OCI-LY3 (cell line): ENCODE measurements around the gene GRIK4.

Experiments
- H2AFZ ChIP-seq: fragments of 200-600, 300-600 bp; shearing (Covaris generic); 2 replicates; pipeline ENCODE4 v1.6.0; 2014; ENCODE audit warnings: antibody characterized with exemption, low read depth, low read length
- H3K27ac ChIP-seq: fragments of 200-600, 300-600 bp; sonication (generic); 2 replicates; pipeline ENCODE4 v1.5.1; 2014; ENCODE audit warnings: mild to moderate bottlenecking, low read length, moderate library complexity, mixed read lengths
- H3K27me3 ChIP-seq: fragments of 200-600, 300-600 bp; sonication (generic); 2 replicates; pipeline ENCODE4 v1.6.1; 2014; ENCODE audit warnings: low read depth, low read length, mixed read lengths
- H3K36me3 ChIP-seq: fragments of 200-600, 300-600 bp; sonication (generic); replicated peaks from 2 replicates; pipeline ENCODE3; 2014; ENCODE audit warnings: low read depth, low read length, mixed read lengths
- H3K4me1 ChIP-seq: fragments of 300-600, 200-600 bp; sonication (generic); 2 replicates; pipeline ENCODE4 v1.6.1; 2014; ENCODE audit warnings: low read length, mixed read lengths
- H3K4me2 ChIP-seq: fragments of 200-600, 300-600 bp; sonication (generic); 2 replicates; pipeline ENCODE4 v1.6.1; 2014; ENCODE audit warnings: low read length, mixed read lengths
- H3K4me3 ChIP-seq: fragments of 300-600, 200-600 bp; sonication (generic); 2 replicates; pipeline ENCODE4 v1.5.1; 2014; ENCODE audit warnings: antibody characterized with exemption, mild to moderate bottlenecking, low read length, moderate library complexity
- H3K79me2 ChIP-seq: fragments of 300-600, 200-600 bp; shearing (Covaris generic); 2 replicates; pipeline ENCODE4 v1.6.1; 2014; ENCODE audit warnings: mild to moderate bottlenecking, low read length, mixed read lengths
- H3K9ac ChIP-seq: fragments of 300-600, 200-600 bp; shearing (Covaris generic); 2 replicates; pipeline ENCODE4 v1.6.0; 2014; ENCODE audit warnings: mild to moderate bottlenecking, low read length, moderate library complexity
- H3K9me3 ChIP-seq: fragments of 200-600, 300-600 bp; shearing (Covaris generic); 2 replicates; pipeline ENCODE4 v1.6.1; 2014; ENCODE audit warnings: low read length, mixed read lengths; ENCODE audit not compliant: insufficient read depth
- H4K20me1 ChIP-seq: fragments of 200-600, 300-600 bp; sonication (generic); 2 replicates; pipeline ENCODE4 v1.6.1; 2016; ENCODE audit warnings: low read length, mixed read lengths; ENCODE audit not compliant: insufficient read depth
- CTCF ChIP-seq: fragments of 200-600, 300-600 bp; sonication (generic); IDR thresholded peaks from 2 replicates; pipeline ENCODE4 v1.5.1; 2014; ENCODE audit warnings: antibody characterized with exemption, low read length, low read depth
- EZH2phosphoT487 ChIP-seq: fragments of 200-600 bp; shearing (Covaris generic); IDR thresholded peaks from 2 replicates; pipeline ENCODE4 v1.6.1; 2018; ENCODE audit warnings: antibody characterized with exemption, mixed run types, low read depth

Gene GRIK4

DNA sequence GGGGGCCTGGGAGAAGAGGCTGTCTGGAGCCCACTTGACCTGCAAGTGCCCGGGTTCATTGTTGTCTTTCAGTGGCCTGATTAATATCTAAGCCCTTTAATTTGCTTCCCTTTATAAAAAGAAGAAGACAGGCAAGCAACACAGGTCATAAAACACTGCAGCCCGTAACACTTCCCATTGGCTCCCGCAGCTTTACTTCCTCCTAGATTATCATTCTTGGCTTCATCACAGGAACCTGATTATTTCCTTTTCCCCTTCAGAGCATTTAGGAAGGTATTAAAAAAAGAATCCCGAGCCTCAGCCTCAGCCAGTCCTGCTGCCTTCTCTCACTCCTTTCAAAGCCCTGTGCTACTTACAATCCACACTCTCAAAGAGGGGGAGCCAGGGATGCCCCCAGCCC lies 183.2 kb downstream of the GRIK4 start:
- H3K79me2 ChIP-seq = no peaks in the 10 kb centered on the region
- no peak for TF ChIP-seq EZH2phosphoT487
- no peak for TF ChIP-seq CTCF
- no peaks in the 10 kb centered on the region for H3K9me3 ChIP-seq
- H3K36me3 ChIP-seq = no peaks in the 10 kb centered on the region
- no peak overlapping the region for H2AFZ ChIP-seq
- H3K4me2 ChIP-seq = no peak overlapping the region
- peaks cover 9% of the 10 kb centered on the region; the same call in 1 of the 2 replicates for H3K27me3 ChIP-seq
- H3K4me3 ChIP-seq = no peak overlapping the region
- no peaks in the 10 kb centered on the region for H4K20me1 ChIP-seq
- H3K4me1 ChIP-seq = no peaks in the 10 kb centered on the region
- no peak overlapping the region for H3K27ac ChIP-seq
- H3K9ac ChIP-seq = no peak overlapping the region

DNA sequence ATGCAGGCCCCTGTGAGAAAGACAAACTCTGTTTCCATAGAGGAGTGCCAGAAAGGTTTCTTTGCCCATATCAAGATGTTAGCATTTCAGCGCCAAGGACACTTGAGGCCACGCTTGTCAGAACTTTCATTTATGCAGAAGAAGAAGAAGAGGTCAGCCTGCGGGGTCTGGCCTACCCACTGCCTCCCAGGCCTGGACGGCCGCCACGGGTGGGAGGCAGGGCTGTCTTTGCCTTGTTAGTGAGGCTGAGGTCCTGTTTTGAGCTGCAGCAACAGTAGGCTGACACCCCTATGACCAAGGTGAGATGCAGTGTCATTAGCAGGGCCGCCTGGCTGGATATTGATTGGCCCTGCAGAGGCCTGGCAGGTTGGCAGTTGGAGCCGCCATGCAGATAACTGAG lies 183.9 kb downstream of the GRIK4 start:
- no peaks in the 10 kb centered on the region for H3K4me1 ChIP-seq
- no peak overlapping the region for H3K9ac ChIP-seq
- no peaks in the 10 kb centered on the region for H3K79me2 ChIP-seq
- no peak overlapping the region for H3K4me3 ChIP-seq
- H2AFZ ChIP-seq = no peak overlapping the region
- no peak overlapping the region for H3K27ac ChIP-seq
- H3K27me3 ChIP-seq = peaks cover 8% of the 10 kb centered on the region; the same call in 1 of the 2 replicates
- TF ChIP-seq CTCF (no peak), EZH2phosphoT487 (no peak)
- no peak overlapping the region for H3K4me2 ChIP-seq
- no peaks in the 10 kb centered on the region for H4K20me1 ChIP-seq
- no peaks in the 10 kb centered on the region for H3K9me3 ChIP-seq
- no peaks in the 10 kb centered on the region for H3K36me3 ChIP-seq

DNA sequence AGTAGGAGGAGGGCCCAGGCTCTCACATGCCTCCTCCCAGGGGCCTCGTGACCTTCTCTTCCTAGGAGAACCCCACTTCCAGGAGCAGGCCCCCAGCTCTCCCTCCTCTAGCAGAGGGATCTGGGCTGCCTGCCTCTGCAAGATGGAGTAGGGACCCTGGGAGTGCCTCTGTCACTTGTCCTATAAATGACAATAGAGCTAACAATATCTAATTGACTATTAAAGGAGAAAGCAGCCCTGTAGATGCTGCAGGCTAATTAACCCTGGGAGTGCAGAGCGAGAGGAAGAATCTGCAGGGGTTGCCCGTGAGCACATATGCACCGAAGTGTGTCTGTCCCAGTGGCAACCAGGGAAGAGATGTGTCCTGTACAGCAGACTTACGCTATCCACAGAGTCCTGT lies 184.4 kb downstream of the GRIK4 start:
- Histone ChIP-seq H3K9ac (no peak overlapping the region), H3K4me2 (no peak overlapping the region), H3K4me1 (no peaks in the 10 kb centered on the region), H3K27me3 (peaks cover 8% of the 10 kb centered on the region; the same call in 1 of the 2 replicates), H3K4me3 (no peak overlapping the region), H4K20me1 (no peaks in the 10 kb centered on the region), H3K27ac (no peak overlapping the region), H3K9me3 (no peaks in the 10 kb centered on the region), H3K36me3 (no peaks in the 10 kb centered on the region), H3K79me2 (no peaks in the 10 kb centered on the region), H2AFZ (no peak overlapping the region)
- TF ChIP-seq CTCF = no peak

- Histone ChIP-seq H3K9ac (no peak overlapping the region), H4K20me1 (no peaks in the 10 kb centered on the region), H3K27ac (no peak overlapping the region), H3K4me2 (no peak overlapping the region), H3K4me1 (no peaks in the 10 kb centered on the region), H2AFZ (no peak overlapping the region), H3K9me3 (no peaks in the 10 kb centered on the region), H3K79me2 (no peaks in the 10 kb centered on the region), H3K27me3 (peaks cover 7% of the 10 kb centered on the region), H3K36me3 (no peaks in the 10 kb centered on the region), H3K4me3 (no peak overlapping the region)
- no peak for TF ChIP-seq EZH2phosphoT487
- TF ChIP-seq CTCF = peak; percentile 41
Measured at GRCh38 chr11:120696597-120697218, 185.2 kb downstream of the GRIK4 start.
